ENCODE results near the gene RPL27.
"Not testable (repeated sequence)": the region's sequence is repeated elsewhere in the genome, so short reads cannot be mapped to it uniquely, and the experiment has no call there.

The RPL27 gene

DNA sequence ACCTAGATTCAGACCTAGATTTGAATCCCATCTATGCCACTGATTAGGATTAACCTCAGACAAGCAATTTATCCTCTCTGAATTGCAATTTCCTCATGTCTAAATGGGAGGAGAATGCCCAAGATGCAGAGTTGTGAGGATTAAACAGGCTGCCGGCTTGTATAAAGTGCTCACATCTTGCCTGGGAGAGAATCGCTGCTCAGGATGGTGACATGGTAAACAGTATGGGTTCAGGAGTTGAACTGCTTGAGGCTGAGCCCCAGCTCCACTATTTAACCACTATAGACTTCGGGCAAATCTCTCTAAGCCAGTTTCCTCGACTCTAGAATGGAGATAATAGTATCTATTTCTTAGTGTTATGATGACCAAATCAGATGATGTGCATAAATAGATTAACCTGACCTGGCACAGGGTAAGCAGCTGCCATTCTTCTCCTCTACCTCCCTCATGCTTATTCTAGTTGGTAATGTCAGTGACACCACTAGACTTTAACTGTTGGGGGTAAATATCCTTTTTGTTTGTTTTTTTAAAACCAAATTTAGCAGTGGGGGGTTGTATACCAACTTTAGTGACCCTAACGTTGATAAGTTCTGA is 732 bp upstream of the RPL27 start:
- no peak for DNase-seq

- DNase-seq = no peak
These were observed 845 bp downstream of the RPL27 start for GRCh38 chr17:42999003-42999525.

DNA sequence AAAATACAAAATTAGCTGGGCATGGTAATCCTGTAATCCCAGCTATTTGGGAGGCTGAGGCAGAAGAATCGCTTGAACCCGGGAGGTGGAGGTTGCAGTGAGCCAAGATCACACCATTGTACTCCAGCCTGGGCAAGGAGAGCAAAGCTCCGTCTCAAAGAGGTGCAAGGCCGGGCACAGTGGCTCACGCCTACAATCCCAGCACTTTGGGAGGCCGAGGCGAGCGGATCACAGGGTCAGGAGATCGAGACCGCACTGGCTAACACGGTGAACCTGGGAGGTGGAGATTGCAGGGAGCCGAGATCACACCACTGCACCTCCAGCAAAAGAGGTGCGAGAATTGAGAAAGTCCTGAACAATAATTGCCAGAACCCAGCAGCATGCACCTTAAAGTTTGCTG is 2.7 kb downstream of the RPL27 start:
- not testable (repeated sequence) for DNase-seq

- no peak for DNase-seq
These were observed 5.4 kb downstream of the RPL27 start for GRCh38 chr17:43003542-43004172.

DNA sequence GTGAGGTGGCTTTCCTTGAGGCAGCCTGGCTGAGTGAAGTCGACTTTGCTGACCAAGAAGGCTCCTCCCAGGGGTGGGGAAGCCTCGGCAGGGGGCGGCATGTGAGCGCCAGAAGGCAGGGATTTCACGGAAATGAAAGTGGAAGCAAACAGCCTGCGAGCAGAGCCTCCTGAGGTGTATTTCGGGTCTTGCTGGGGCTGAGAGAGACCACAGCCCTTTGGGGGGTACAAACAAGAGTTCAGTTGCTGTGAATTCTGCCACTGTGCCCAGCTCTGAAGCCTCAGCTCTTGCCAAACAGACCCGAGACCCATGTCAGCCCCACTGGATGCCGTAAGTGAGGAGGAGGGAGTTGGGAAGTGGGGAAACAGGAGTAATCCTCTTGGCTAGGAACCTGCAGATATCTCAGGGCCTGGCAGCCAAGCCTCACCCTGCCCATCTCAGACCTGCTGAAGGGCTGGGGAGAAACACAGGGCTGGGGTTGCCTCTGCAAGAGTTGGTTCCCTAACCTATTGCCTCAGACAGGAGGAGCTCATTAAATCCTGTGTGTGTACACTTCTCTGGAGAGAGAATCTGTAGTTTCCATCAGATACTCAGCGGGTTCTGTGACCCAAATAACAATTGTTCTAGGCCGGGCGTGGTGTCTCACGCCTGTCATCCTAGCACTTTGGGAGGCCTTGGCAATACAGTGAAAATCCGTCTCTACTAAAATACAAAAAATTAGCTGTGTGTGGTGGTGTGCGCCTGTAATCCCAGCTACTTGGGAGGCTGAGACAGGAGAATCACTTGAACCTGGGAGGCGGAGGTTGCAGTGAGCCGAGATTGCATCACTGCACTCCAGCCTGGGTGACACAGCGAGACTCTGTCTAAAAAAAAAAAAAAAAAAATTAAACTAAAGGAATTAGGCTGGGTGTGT is 8.7 kb downstream of the RPL27 start, which contains the start of gene IFI35:
Gene IFI35, plus strand, starts transcription at position 146 of the 913 bp plus-strand sequence. Its CDS starts 164 bp downstream, at position 310.
- peak; percentile 83 for DNase-seq

DNA sequence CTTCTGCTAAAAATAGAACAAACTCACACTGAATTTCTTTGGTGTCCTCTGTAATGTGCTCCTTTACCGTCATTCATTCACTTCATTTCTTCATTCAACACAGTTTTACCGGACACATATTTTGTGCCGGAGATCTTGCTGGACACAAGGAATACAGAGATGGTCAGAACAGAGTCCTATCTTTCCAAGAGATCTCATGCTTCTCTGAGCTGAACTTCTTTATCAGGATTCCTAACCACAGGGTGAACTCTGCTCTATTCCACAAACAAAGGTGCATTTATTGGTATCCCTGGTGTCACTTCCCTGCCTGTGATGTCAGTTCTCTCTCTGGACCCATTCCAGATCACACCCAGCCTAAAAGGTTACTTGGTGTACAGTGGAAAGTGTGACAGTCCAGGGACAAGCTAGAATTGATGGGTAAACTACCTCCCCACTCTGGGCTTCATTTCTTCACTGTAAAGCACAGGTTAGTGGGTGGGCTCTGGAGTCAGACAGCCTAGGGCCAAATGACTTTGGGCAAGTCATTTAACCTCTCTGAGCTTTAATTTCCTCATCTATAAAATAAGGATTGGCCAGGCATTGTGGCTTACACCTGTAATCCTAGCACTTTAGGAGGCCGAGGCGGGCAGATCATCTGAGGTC is 12.6 kb downstream of the RPL27 start:
- no peak for DNase-seq

DNA sequence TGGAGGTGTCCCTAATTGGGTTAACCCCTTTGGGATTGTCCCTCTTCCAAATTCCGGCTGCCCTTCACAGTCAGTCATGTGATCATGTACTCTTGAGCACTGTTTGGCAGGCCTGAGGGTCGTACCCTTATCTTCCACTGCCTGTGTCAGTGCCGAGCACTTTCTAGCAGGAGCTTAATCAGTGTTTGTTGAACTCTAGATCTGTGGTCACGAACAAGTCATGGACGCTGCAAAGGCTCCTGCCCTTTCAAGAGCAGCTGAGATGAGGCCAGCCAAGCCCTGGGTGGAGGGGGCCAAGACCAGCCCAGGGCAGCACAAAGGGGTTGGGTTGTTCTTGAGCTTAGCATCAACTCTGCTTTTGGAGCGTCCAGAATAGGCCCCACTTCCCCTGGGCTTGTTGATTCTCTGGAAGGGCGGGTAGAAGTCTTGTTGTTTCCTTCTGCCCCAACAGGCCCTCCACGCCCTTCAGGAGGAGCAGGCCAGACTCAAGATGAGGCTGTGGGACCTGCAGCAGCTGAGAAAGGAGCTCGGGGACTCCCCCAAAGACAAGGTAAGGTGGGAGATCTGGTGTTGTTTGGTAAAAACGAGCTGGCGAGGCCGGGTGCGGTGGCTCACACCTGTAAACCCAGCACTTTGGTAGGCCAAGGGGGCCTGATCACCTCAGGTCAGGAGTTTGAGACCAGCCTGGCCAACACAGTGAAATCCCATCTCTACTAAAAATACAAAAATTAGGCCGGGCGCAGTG is 13.7 kb downstream of the RPL27 start:
- DNase-seq = no peak

DNA sequence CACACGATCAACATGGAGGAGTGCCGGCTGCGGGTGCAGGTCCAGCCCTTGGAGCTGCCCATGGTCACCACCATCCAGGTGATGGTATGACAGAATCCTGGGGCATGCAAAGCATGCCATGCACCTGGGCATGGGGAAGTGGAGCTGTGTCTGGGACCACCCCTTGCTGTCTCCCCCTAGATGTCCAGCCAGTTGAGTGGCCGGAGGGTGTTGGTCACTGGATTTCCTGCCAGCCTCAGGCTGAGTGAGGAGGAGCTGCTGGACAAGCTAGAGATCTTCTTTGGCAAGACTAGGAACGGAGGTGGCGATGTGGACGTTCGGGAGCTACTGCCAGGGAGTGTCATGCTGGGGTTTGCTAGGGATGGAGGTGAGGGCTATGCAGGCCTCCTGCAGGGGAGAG is 15.1 kb downstream of the RPL27 start:
- no peak for DNase-seq

DNA sequence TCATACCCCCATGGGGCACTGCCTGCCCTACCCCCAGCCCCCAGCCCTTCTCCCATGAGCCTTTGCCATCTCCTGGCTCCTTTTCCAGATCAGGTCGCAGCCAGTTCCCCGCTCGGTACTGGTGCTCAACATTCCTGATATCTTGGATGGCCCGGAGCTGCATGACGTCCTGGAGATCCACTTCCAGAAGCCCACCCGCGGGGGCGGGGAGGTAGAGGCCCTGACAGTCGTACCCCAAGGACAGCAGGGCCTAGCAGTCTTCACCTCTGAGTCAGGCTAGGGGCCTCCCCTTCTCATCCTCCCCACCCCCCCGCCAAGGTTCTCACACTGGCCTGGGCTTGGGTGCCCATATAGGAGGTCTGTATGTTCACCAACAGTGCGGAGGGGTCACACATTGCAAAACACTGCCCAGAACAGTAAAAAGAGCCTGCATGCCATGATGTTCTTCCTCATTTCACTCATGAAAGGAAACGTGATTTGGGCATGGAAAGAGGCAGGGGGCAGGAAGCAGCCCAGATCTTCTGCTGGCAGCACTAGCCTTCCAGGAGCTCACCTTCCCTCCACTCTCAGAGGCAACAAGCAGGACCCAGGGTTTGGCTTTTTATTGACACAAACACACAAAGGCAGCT is 15.9 kb downstream of the RPL27 start:
- no peak for DNase-seq

DNA sequence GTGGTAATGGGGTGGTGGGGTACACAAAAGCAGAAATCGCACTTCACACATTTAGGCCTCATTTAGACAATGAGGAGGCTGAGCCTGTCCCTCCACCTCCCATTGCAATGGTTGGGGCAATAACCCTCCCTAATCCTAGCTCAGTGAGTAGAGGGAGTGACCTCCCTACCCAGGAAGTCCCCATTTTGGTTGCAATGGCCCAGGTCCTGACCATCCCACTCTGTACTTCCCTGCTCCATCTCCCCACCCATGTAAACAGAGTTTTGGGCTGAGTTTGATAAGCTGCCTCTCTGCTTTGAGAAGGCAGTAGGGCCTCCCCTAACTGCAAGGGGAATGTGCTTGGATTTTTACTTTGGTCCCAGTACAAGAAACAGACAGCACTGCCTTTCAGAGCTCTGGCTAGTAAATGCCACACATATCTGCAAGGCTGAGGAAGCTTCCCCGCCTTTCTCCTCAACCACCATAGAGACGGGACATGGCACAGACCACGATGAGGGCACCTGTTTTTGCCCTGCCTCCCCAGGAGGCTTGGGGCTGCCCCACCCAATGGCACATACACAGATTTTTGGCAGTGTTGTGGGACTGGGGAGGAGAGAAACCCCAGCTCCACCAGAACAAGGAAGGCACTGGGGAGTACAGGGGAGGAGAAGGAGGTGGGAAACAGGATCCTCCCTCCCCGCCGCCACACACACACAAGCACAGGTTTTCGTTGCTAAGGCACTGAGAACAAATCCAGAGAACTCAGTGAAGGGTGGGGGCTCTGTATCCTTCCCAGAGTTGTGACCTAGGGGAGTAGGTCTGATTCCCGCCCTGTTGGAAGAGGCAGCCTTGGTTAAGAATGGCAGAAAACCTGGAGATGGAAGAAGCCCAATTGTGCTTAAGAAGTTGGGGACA is 16.7 kb downstream of the RPL27 start:
- DNase-seq = no peak

- no peak for DNase-seq
These were observed 17.4 kb downstream of the RPL27 start for GRCh38 chr17:43015579-43015978.

DNA sequence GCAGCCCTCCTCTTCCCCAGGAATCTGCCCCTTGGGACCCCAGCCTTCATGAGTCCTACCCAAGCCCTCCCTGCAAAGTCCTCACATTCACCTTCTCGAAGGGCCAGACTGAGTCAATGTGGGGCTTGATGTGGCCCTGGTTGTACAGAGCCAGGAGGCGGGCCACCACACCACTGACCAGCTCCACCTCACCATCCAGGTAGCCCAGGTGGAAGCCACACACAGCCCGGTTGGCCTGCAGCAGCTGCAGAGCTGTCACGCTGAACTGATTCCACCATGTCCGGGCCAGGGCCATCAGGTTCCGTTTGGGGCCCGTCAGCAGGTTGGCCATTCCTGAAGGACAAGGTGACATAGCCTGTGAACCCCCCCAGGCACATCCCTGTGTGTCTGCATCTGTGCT is 18.0 kb downstream of the RPL27 start:
- no peak for DNase-seq

GRCh38 chr17:43018008-43018853 is 20.0 kb downstream of the RPL27 start:
- DNase-seq = no peak

GRCh38 chr17:43018932-43019331 is 20.7 kb downstream of the RPL27 start:
- DNase-seq = no peak

DNA sequence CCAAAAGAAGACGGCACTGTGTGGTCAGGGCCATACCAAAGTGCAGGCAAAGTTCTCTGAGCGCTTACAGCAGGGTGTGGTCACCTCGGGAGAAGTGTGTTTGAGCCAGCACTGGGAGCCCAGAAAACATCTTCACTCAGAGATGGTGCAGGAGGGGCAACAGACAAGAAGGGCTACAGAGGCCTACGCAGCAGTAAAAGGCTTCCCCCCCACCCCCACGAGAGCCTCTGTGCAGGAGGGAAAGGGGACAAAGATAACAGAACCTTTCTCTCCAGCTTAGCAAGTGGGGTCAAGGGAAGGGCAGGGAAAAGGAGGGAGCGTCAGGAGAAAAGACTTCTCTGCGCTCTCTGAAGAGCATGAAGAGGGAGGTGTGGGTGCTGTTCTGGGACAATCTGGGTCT is 21.2 kb downstream of the RPL27 start:
- DNase-seq = no peak

DNA sequence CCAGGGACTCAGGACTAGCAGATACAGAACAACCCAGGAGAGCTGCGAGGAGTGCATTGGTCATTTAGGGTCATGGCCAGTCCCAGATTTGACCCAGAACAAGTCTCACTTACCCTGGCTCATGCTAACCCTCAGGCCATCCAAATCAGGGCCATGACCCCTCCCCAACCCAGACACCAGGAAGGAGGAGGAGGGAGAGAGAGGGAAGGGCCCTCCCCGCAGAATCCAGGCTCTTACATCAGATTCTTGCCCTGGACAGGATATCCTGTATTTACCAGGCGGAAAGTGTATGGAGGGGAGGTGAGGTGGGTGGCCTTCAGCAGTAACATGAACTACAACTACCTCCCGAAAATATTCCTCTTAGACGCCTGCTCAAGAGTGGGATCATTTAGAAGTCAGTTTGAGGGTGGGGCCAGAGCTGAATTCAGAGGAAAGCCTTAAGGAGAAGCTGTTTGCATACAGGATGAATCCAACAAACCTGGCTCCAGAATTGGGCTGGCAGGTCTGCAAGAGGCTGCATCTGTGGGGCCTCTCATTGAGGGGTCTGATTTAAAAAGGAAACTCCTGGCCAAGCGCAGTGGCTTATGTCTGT is 21.9 kb downstream of the RPL27 start:
- no peak for DNase-seq

DNA sequence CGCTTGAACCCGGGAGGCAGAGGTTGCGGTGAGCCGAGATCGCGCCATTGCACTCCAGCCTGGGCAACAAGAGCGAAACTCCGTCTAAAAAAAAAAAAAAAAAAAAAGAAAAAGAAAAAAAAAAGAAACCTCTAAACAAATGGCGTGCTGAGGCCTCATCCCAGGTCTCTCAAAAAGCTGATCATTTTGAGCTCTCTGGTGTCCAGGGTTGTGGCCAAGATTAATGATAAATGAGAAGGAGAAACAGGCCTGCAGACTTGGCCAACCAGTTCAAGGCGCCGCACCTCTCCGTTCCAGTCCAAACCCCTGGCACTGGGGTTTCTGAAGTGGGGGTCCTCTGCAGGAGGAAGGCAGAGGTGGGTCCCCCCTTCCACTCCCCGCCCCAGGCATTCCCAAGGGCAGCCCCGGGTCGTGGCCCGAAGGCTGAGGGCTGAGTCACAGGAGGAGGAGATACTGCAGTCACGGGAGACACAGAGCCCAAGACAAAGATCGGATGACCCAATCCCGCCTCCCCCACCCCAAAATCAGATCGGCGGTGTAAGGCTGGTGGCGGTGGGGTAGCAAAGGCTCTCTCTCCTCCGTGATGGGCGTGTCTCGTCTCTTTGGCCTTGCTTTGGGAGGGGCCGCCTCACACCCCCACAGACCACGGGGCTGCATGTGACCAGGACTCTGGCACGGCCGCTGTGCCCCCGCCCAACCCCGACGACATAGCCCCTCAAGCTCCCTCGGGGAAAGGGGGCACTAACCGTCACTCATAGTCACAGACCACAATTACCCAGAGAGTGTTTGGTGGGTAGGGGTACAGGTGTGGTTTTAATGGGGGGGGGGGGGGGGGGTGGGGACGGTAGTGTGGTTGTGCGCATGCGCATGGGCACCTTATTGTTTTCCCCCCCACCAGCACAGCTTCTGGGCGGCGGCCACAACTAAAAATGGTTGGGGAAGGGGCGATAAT is 22.8 kb downstream of the RPL27 start:
- DNase-seq = no peak

Data from activated CD4-positive, alpha-beta T cell treated with anti-CD3 and anti-CD28 coated beads for 1 hour (primary cell).